GM19468 (cell line): ENCODE data around the gene TRAK2.
A peak's percentile ranks its signal among the peaks of the same experiment; 100 is the strongest.
"Not testable (repeated sequence)": the region's sequence is repeated elsewhere in the genome, so short reads cannot be mapped to it uniquely, and the experiment has no call there.

Experiments
- ATAC-seq: cut with Tn5 transposase; IDR thresholded peaks from one replicate; pipeline ENCODE4 v1.9.1; 2021; ENCODE audit warnings: mild to moderate bottlenecking, moderate library complexity, moderate number of reproducible peaks; ENCODE audit not compliant: unreplicated experiment; ENCODE audit errors: extremely low read depth

TRAK2 gene

GRCh38 chr2:201369318-201369717 lies 81.9 kb downstream of the TRAK2 start:
- ATAC-seq = not testable (repeated sequence)

GRCh38 chr2:201366146-201366545 lies 85.1 kb downstream of the TRAK2 start:
- ATAC-seq = no peak

- ATAC-seq = no peak
Measured at GRCh38 chr2:201363857-201364560, 87.2 kb downstream of the TRAK2 start.

- ATAC-seq = no peak
Measured at GRCh38 chr2:201362396-201362795, 88.9 kb downstream of the TRAK2 start.

- ATAC-seq = no peak
Measured at GRCh38 chr2:201361078-201361733, 90.1 kb downstream of the TRAK2 start.

GRCh38 chr2:201360256-201360655 lies 91.0 kb downstream of the TRAK2 start:
- ATAC-seq = no peak

- no peak for ATAC-seq
Measured at GRCh38 chr2:201358684-201359083, 92.6 kb downstream of the TRAK2 start.

GRCh38 chr2:201357221-201357620 lies 94.0 kb downstream of the TRAK2 start, which contains the start of gene FLACC1:
FLACC1 (minus strand) TSS chr2:201357345; CDS start chr2:201351404, 5,941 bp downstream.
- no peak for ATAC-seq

GRCh38 chr2:201353116-201353515 lies 98.1 kb downstream of the TRAK2 start:
- ATAC-seq = no peak

- no peak for ATAC-seq
Measured at GRCh38 chr2:201350879-201351278, 100.4 kb downstream of the TRAK2 start.

- ATAC-seq = no peak
Measured at GRCh38 chr2:201349601-201350000, 101.7 kb downstream of the TRAK2 start.

- no peak for ATAC-seq
Measured at GRCh38 chr2:201348758-201349157, 102.5 kb downstream of the TRAK2 start.

- no peak for ATAC-seq
Measured at GRCh38 chr2:201347138-201347537, 104.1 kb downstream of the TRAK2 start.

GRCh38 chr2:201345625-201346213 lies 105.5 kb downstream of the TRAK2 start:
- ATAC-seq = no peak

GRCh38 chr2:201344663-201345366 lies 106.4 kb downstream of the TRAK2 start:
- ATAC-seq = peak; percentile 63

GRCh38 chr2:201343559-201343958 lies 107.7 kb downstream of the TRAK2 start:
- ATAC-seq = no peak

- no peak for ATAC-seq
Measured at GRCh38 chr2:201342923-201343322, 108.3 kb downstream of the TRAK2 start.

- ATAC-seq = no peak
Measured at GRCh38 chr2:201329409-201329808, 121.8 kb downstream of the TRAK2 start.

GRCh38 chr2:201327678-201328077 lies 123.6 kb downstream of the TRAK2 start:
- ATAC-seq = no peak
